A549 (cell line): ENCODE results near the gene IL1B.

ENCODE experiments used
- ELK1 ChIP-seq: fragments of 150-350 bp; IDR thresholded peaks from 2 replicates; pipeline ENCODE4 v1.6.1; 2014; ENCODE audit warnings: low read depth, mild to moderate bottlenecking, low read length
- EP300 ChIP-seq, 2 experiments: fragments of >200 bp; sonication (Bioruptor Twin); formaldehyde crosslinking; IDR thresholded peaks; 2 replicates in 1 of 2; 3 replicates in 1 of 2; pipeline ENCODE4 v1.6.1; 2016 to 2017
- JUNB ChIP-seq: fragments of >200 bp; sonication (Bioruptor Twin); formaldehyde crosslinking; IDR thresholded peaks from 2 replicates; pipeline ENCODE4 v1.6.1; 2016
- KDM5A ChIP-seq: fragments of 200-600 bp; sonication (generic); IDR thresholded peaks from 2 replicates; pipeline ENCODE4 v1.6.1; 2016; ENCODE audit warnings: antibody characterized with exemption, mild to moderate bottlenecking
- MAFK ChIP-seq: fragments of 450-650 bp; IDR thresholded peaks from 2 replicates; pipeline ENCODE4 v1.6.1; 2014; ENCODE audit not compliant: partially characterized antibody
- POLR2A ChIP-seq: IDR thresholded peaks from 2 replicates; pipeline ENCODE4 v1.6.1; 2012; ENCODE audit warnings: mild to moderate bottlenecking, low read length
- RAD21 ChIP-seq, 2 experiments: fragments of >200 bp in 1 of 2; sonication (Bioruptor Twin) in 1 of 2; formaldehyde crosslinking in 1 of 2; IDR thresholded peaks in 1 of 2; conservative IDR thresholded peaks in 1 of 2; 2 replicates in 1 of 2; 3 replicates in 1 of 2; pipeline ENCODE4 v1.6.1; 2012 to 2018; ENCODE audit warnings: inconsistent platforms in 1 of 2
- RCOR1 ChIP-seq: fragments of 150-350 bp; IDR thresholded peaks from 2 replicates; pipeline ENCODE4 v1.6.1; 2014; ENCODE audit warnings: antibody characterized with exemption, low read length, low read depth
- RNF2 ChIP-seq: fragments of 200-600 bp; sonication (generic); IDR thresholded peaks from 2 replicates; pipeline ENCODE4 v1.6.1; 2016; ENCODE audit warnings: low read depth, mild to moderate bottlenecking, antibody characterized with exemption, moderate library complexity, borderline replicate concordance
- TFCP2L1 ChIP-seq: fragments of 250-450 bp; sonication (Bioruptor Pico); IDR thresholded peaks from 2 replicates; pipeline ENCODE4 v1.5.0; 2021; ENCODE audit warnings: mild to moderate bottlenecking
- TP53 ChIP-seq: fragments of 250-450 bp; sonication (Bioruptor Pico); IDR thresholded peaks from 2 replicates; pipeline ENCODE4 v1.5.0; 2021; ENCODE audit warnings: mild to moderate bottlenecking, moderate library complexity
- TF ChIP-seq, protein P1 (sequence below): fragments of >200 bp; sonication (Bioruptor Twin); formaldehyde crosslinking; IDR thresholded peaks from 3 replicates; pipeline ENCODE4 v1.5.1; 2016
- TF ChIP-seq, protein P2 (sequence below): fragments of >200 bp; sonication (Bioruptor Twin); formaldehyde crosslinking; IDR thresholded peaks from 3 replicates; pipeline ENCODE4 v1.6.1; 2016
- TF ChIP-seq, protein P3 (sequence below): fragments of 200-600 bp; sonication (generic); IDR thresholded peaks from 2 replicates; pipeline ENCODE4 v1.6.1; 2016; ENCODE audit warnings: antibody characterized with exemption, mild to moderate bottlenecking, moderate library complexity

GRCh38 chr2:112824694-112825085 is 11.9 kb downstream of the IL1B start:
- TF ChIP-seq EP300 (IDR thresholded peaks at IDR 0.05) (no peak), POLR2A (no peak), JUNB (no peak), RAD21 (conservative IDR thresholded peaks at IDR 0.05 in 1 of 2, IDR thresholded peaks at IDR 0.05 in 1 of 2) (no peak), ELK1 (no peak), TFCP2L1 (CRISPR knock-in tag) (no peak), RCOR1 (no peak), TP53 (CRISPR knock-in tag) (no peak), MAFK (no peak), RNF2 (no peak), KDM5A (no peak)
- TF ChIP-seq, protein P1, sequence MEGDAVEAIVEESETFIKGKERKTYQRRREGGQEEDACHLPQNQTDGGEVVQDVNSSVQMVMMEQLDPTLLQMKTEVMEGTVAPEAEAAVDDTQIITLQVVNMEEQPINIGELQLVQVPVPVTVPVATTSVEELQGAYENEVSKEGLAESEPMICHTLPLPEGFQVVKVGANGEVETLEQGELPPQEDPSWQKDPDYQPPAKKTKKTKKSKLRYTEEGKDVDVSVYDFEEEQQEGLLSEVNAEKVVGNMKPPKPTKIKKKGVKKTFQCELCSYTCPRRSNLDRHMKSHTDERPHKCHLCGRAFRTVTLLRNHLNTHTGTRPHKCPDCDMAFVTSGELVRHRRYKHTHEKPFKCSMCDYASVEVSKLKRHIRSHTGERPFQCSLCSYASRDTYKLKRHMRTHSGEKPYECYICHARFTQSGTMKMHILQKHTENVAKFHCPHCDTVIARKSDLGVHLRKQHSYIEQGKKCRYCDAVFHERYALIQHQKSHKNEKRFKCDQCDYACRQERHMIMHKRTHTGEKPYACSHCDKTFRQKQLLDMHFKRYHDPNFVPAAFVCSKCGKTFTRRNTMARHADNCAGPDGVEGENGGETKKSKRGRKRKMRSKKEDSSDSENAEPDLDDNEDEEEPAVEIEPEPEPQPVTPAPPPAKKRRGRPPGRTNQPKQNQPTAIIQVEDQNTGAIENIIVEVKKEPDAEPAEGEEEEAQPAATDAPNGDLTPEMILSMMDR, result no peak
- TF ChIP-seq, protein P2, sequence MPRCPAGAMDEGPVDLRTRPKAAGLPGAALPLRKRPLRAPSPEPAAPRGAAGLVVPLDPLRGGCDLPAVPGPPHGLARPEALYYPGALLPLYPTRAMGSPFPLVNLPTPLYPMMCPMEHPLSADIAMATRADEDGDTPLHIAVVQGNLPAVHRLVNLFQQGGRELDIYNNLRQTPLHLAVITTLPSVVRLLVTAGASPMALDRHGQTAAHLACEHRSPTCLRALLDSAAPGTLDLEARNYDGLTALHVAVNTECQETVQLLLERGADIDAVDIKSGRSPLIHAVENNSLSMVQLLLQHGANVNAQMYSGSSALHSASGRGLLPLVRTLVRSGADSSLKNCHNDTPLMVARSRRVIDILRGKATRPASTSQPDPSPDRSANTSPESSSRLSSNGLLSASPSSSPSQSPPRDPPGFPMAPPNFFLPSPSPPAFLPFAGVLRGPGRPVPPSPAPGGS, result no peak
- TF ChIP-seq, protein P3, sequence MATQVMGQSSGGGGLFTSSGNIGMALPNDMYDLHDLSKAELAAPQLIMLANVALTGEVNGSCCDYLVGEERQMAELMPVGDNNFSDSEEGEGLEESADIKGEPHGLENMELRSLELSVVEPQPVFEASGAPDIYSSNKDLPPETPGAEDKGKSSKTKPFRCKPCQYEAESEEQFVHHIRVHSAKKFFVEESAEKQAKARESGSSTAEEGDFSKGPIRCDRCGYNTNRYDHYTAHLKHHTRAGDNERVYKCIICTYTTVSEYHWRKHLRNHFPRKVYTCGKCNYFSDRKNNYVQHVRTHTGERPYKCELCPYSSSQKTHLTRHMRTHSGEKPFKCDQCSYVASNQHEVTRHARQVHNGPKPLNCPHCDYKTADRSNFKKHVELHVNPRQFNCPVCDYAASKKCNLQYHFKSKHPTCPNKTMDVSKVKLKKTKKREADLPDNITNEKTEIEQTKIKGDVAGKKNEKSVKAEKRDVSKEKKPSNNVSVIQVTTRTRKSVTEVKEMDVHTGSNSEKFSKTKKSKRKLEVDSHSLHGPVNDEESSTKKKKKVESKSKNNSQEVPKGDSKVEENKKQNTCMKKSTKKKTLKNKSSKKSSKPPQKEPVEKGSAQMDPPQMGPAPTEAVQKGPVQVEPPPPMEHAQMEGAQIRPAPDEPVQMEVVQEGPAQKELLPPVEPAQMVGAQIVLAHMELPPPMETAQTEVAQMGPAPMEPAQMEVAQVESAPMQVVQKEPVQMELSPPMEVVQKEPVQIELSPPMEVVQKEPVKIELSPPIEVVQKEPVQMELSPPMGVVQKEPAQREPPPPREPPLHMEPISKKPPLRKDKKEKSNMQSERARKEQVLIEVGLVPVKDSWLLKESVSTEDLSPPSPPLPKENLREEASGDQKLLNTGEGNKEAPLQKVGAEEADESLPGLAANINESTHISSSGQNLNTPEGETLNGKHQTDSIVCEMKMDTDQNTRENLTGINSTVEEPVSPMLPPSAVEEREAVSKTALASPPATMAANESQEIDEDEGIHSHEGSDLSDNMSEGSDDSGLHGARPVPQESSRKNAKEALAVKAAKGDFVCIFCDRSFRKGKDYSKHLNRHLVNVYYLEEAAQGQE, result no peak
